Adipocyte (in vitro differentiated cells): ENCODE measurements around the gene CNOT2.

ENCODE experiments used
- DNase-seq: peaks from one replicate; pipeline ENCODE4 v3.0.0-alpha.2; 2015; ENCODE audit warnings: low read depth
- H3K27me3 ChIP-seq: replicated peaks from 2 replicates; pipeline ENCODE4 v1.7.0; 2013; ENCODE audit warnings: mild to moderate bottlenecking, low read length, moderate library complexity; ENCODE audit not compliant: control insufficient read depth, insufficient read depth
- H3K36me3 ChIP-seq: 2 replicates; pipeline ENCODE4 v1.7.0; 2013; ENCODE audit warnings: low read length, mild to moderate bottlenecking, moderate library complexity; ENCODE audit not compliant: control insufficient read depth, insufficient read depth, severe bottlenecking
- H3K4me1 ChIP-seq: 2 replicates; pipeline ENCODE4 v1.7.0; 2013; ENCODE audit warnings: mild to moderate bottlenecking, low read length, moderate library complexity; ENCODE audit not compliant: control insufficient read depth, insufficient read depth
- H3K4me3 ChIP-seq: 2 replicates; pipeline ENCODE4 v1.7.0; 2013; ENCODE audit warnings: mild to moderate bottlenecking, low read length, moderate library complexity
- H3K9ac ChIP-seq: 2 replicates; pipeline ENCODE4 v1.7.0; 2013; ENCODE audit warnings: mild to moderate bottlenecking, low read length, moderate library complexity
- H3K9me3 ChIP-seq: 2 replicates; pipeline ENCODE4 v1.7.0; 2013; ENCODE audit warnings: mild to moderate bottlenecking, low read length, moderate library complexity; ENCODE audit not compliant: control insufficient read depth

The CNOT2 gene, protein sequence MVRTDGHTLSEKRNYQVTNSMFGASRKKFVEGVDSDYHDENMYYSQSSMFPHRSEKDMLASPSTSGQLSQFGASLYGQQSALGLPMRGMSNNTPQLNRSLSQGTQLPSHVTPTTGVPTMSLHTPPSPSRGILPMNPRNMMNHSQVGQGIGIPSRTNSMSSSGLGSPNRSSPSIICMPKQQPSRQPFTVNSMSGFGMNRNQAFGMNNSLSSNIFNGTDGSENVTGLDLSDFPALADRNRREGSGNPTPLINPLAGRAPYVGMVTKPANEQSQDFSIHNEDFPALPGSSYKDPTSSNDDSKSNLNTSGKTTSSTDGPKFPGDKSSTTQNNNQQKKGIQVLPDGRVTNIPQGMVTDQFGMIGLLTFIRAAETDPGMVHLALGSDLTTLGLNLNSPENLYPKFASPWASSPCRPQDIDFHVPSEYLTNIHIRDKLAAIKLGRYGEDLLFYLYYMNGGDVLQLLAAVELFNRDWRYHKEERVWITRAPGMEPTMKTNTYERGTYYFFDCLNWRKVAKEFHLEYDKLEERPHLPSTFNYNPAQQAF

DNA sequence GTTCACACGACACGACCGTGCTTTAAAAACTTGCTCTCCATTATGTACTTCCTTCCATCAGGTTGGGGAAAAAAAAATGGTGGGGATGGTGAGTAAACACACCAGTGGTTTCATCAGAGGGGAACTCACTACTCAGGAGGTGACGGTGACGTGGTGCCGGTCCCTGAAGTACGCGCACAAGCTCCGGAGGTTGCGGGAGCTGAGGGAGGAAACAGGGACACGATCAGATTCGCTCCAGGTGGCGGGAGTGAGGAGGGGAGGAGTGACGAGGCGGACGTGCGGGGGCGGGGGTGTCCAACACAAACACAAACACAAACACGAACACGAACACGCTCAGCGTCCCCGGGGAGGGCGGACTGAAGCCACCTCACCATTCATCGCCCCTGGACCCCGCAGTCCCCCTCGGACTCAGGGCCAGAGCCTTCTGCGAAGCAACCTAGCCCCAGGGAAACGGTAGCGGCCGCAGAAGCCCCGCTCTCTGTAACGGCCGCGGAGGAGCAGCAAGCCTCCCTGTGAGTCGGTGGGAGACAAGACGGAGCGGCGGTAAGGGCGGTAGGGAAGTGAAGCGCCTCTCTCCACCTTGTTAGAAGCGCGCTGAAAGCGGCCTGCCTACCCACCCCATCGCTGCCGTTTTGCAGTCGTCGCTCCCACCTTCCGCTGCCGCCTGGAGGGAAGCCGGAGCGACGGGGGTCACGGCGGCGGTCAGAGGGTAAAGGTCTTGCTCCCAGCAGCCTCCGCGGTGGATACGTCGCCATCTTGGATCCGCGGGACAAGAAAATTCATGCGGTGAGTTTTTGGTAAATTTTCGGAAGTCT, at the start of gene CNOT2:
TSS of gene CNOT2 (plus strand) at position 739 of the 815 bp plus-strand sequence. CDS start 34,794 bp downstream, outside the sequence.
- H3K36me3 ChIP-seq = peaks cover 24% of the 10 kb centered on the region
- no peaks in the 10 kb centered on the region for H3K27me3 ChIP-seq
- H3K9me3 ChIP-seq = peaks cover 2% of the 10 kb centered on the region
- peak within 1 kb of the TSS; percentile 100 for H3K4me3 ChIP-seq
- DNase-seq = peak; percentile 95
- peak within 1 kb of the TSS; percentile 99 for H3K9ac ChIP-seq
- peaks cover 35% of the 10 kb centered on the region for H3K4me1 ChIP-seq

DNA sequence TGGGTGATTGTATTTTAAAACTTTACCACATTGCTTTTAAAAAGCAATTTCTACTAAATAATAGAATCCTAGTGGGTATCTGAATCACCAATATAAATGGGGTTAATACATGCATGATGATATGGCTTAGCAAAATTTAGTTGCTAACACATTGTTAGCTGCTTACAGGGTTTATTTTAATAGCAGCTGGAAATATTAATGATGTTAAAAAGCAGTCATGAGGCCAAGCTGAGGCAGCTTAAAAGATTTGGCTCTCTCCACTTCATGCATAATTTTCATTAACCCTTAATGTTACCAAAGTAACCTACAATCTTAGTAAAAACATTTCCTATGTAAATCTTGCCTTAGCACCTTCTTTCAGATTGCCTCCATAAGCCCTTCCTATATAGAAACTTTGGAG, 49.2 kb upstream of the CNOT2 start:
- H3K4me1 ChIP-seq = peaks cover 20% of the 10 kb centered on the region
- DNase-seq = no peak

DNA sequence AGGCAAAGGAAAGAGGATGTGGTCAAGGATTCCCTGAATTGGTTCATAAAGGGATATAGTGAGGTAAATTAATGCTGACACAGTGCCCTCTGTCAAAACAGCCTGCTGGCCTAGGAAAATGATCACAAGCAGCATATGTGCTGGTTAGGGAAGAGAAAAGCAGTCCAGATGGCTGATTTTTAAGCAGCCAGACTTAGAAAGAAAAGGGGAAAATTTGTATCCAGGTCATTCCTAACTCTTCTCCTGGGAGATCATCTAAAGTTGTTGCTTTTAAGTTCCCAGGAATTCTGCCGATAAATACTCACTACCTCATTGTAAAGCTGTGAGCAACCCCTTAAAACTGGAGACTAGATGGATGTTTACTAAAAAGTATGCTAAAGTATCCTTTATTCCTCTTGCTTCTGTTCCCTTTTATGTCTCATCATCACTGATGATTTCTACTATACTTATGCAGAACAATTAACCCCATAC, 46.4 kb upstream of the CNOT2 start:
- Histone ChIP-seq H3K9me3 (no peaks in the 10 kb centered on the region), H3K36me3 (no peaks in the 10 kb centered on the region), H3K9ac (peak overlapping the region; percentile 80), H3K27me3 (no peaks in the 10 kb centered on the region), H3K4me3 (peak overlapping the region; percentile 66), H3K4me1 (peaks cover 20% of the 10 kb centered on the region)
- DNase-seq = peak; percentile 61

More for the DNA sequence above, 49.2 kb upstream of the CNOT2 start:
- H3K9ac ChIP-seq = no peak overlapping the region
- no peaks in the 10 kb centered on the region for H3K36me3 ChIP-seq
- no peaks in the 10 kb centered on the region for H3K9me3 ChIP-seq
- H3K27me3 ChIP-seq = no peaks in the 10 kb centered on the region
- H3K4me3 ChIP-seq = no peak overlapping the region

DNA sequence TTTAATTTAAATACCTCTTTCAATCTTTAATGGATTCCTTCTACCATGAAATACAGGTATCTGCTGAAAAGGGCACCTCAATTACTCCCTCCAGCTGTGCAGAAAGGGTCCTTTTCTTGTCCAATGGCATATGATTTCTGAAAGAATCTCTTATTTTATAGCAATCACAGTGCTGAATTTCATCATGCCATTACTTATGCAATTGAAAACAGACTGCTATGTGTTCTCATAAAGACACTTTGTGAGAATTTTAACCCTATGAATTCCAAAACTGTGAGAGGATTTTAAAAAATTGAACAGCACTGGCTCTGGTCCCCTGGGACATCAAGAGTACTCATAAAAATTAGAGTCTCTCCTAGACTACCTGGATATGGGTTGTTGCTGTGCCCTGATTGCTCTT, 45.9 kb upstream of the CNOT2 start:
- H3K9me3 ChIP-seq = no peaks in the 10 kb centered on the region

DNA sequence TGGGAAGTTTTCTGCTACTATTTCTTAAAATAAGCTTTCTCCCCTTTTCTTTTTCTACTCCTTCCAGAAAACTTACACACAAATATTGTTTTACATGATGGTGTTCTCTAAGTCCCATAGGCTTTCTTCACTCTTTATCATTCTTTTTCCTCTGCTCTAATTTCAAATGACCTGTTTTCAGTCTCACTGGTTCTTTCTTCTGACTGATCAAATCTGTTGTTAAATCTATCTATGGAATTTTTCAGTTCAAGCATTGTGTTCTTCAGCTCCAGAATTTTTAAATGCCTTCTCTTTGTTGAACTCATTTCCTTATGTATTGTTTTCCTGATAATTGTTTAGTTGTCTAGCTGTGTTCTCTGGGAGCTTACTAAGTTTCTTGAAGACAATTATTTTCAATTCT, 29.5 kb upstream of the CNOT2 start:
- H3K4me1 ChIP-seq = no peaks in the 10 kb centered on the region
- H3K27me3 ChIP-seq = no peaks in the 10 kb centered on the region
- H3K36me3 ChIP-seq = no peaks in the 10 kb centered on the region
- peaks cover 26% of the 10 kb centered on the region for H3K9me3 ChIP-seq
- no peak overlapping the region for H3K4me3 ChIP-seq
- no peak overlapping the region for H3K9ac ChIP-seq
- DNase-seq = no peak

More for the DNA sequence above, 45.9 kb upstream of the CNOT2 start:
- no peaks in the 10 kb centered on the region for H3K36me3 ChIP-seq
- peaks cover 20% of the 10 kb centered on the region for H3K4me1 ChIP-seq
- peak; percentile 87 for DNase-seq
- H3K27me3 ChIP-seq = no peaks in the 10 kb centered on the region
- H3K9ac ChIP-seq = peak overlapping the region; percentile 80
- peak overlapping the region; percentile 66 for H3K4me3 ChIP-seq

DNA sequence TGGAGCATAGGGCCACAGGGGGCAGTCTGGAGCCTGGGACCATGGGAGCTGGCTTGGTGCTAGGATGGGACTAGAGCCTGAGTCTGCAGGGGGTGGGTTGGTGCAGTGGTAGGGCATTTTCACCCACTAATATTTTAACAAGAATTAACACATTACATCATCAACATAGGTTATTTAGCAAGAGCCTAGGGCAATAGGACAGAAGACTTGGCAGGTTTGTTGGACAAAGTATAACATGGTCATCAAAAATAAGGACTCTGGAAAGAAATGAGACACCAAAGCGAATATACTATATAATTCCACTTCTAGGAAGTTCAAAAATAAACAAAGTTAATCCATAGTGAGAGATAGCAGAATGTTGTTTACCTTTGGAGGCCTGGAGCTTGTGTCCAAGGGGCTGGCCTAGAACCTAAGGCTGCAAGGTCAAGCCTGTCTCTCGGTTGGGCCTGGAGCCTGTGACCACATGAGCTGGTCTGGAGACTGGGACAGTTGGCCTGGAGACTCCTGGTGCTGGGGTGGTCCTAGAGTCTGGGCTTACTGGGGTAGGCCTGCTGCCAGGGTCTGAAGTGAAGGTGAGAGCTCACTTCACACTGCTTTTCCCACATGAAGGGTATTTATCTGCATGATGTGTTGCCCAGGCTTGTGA, 28.1 kb upstream of the CNOT2 start:
- Histone ChIP-seq H3K9me3 (peaks cover 14% of the 10 kb centered on the region), H3K9ac (no peak overlapping the region), H3K4me3 (no peak overlapping the region), H3K27me3 (no peaks in the 10 kb centered on the region), H3K4me1 (no peaks in the 10 kb centered on the region), H3K36me3 (no peaks in the 10 kb centered on the region)
- no peak for DNase-seq

DNA sequence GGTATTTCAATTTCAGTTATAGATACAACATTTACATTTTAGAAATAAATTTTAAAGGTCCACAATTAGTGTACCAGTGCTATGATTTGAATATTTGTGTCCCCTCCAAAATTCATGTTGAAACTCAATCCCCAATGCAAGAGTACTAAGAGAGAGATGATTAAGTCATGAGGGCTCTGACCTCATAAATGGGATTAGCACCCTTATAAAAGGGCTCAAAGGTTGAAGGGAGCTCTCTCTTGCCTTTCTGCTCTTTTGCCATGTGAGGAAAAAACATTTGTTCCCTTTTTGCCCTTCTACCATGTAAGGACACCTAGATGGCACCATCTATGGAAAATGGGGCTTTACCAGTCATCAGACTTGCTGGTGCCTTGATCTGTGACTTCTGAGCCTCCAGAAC, 25.8 kb upstream of the CNOT2 start:
- H3K9me3 ChIP-seq = peaks cover 12% of the 10 kb centered on the region
- H3K36me3 ChIP-seq = no peaks in the 10 kb centered on the region
- DNase-seq = no peak
- H3K4me3 ChIP-seq = no peak overlapping the region
- H3K27me3 ChIP-seq = no peaks in the 10 kb centered on the region
- no peak overlapping the region for H3K9ac ChIP-seq
- no peaks in the 10 kb centered on the region for H3K4me1 ChIP-seq

DNA sequence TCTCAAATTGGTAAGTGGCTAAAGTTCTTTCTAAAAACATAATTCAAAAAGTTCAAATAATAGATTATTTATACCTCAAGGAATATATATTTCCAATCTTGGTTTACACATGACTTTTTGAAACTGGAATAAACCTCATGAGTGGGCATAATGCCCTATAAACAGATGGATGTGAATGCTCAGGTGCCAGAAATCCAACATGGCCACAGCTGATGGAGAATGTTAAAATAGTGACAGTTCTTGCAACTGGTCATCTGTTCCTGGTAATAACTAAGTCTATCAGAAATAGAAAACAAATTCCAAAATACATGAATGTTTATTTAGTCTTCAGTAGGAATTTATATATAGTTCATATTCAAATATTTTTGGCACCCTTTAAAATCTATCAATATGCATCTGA, 21.6 kb upstream of the CNOT2 start:
- no peak overlapping the region for H3K9ac ChIP-seq
- no peaks in the 10 kb centered on the region for H3K9me3 ChIP-seq
- no peak overlapping the region for H3K4me3 ChIP-seq
- peaks cover 3% of the 10 kb centered on the region for H3K36me3 ChIP-seq
- no peaks in the 10 kb centered on the region for H3K27me3 ChIP-seq
- DNase-seq = no peak
- H3K4me1 ChIP-seq = no peaks in the 10 kb centered on the region

DNA sequence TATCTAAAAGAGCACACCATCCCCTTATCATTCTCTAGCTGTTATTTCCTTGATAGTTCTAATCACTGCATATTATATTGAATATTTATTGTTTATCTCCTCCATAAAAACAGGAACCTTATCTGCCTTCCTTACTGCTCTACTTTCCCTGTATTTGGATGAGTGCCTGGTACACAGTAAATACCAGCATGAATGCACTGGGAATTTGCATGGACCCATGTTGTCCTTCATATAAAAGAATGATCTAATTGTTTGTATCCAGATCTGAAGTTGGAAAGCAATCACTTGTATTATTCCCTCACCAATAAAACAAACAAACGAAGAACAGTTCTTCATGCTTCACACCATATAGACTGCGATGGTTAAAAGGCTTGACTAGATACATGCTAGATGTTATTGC, 15.3 kb upstream of the CNOT2 start:
- H3K9me3 ChIP-seq = no peaks in the 10 kb centered on the region
- no peak for DNase-seq
- no peak overlapping the region for H3K9ac ChIP-seq
- H3K36me3 ChIP-seq = peaks cover under 1% of the 10 kb centered on the region
- no peaks in the 10 kb centered on the region for H3K27me3 ChIP-seq
- no peaks in the 10 kb centered on the region for H3K4me1 ChIP-seq
- H3K4me3 ChIP-seq = no peak overlapping the region

DNA sequence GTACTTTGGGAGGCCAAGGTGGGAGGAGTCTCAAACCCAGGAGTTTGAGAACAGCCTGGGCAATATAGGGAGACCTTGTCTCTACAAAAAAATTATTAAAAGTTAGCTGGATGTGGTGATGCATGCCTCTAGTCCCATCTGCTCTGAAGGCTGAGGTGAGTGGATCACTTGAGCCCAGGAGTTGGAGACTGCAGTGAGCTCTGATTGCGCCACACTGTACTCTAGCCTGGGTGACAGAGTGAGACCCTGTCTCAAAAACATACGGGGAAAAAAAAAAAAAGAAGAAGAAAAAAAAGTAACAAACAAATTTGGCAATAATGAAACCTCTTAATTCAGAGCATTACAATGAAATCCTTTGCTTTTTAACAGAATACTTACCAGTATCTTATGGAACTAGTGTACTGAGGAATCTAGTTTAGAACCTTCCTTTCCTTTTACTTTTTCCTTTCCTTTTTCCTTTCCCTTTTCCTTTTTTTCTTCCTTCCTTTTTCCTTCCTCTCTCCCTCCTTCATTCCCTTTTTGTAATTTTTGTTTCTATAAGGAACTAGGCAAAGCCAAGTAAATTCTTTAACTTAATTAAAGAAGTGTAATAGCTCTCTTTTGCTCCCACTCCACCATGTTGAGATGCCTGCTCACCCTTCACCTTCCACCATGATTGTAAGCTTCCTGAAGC, 12.2 kb upstream of the CNOT2 start:
- no peaks in the 10 kb centered on the region for H3K27me3 ChIP-seq
- no peaks in the 10 kb centered on the region for H3K4me1 ChIP-seq
- H3K4me3 ChIP-seq = no peak overlapping the region

More for the DNA sequence above, 12.2 kb upstream of the CNOT2 start:
- no peak overlapping the region for H3K9ac ChIP-seq
- H3K36me3 ChIP-seq = no peaks in the 10 kb centered on the region
- no peak for DNase-seq
- no peaks in the 10 kb centered on the region for H3K9me3 ChIP-seq
